Medulla oblongata (tissue), 1 donor: Measurements from ENCODE around the gene CAMSAP1.

Source experiments
- DNase-seq: peaks from one replicate; pipeline ENCODE4 v3.0.0-alpha.2; 2015; ENCODE audit errors: extremely low spot score

CAMSAP1 gene

DNA sequence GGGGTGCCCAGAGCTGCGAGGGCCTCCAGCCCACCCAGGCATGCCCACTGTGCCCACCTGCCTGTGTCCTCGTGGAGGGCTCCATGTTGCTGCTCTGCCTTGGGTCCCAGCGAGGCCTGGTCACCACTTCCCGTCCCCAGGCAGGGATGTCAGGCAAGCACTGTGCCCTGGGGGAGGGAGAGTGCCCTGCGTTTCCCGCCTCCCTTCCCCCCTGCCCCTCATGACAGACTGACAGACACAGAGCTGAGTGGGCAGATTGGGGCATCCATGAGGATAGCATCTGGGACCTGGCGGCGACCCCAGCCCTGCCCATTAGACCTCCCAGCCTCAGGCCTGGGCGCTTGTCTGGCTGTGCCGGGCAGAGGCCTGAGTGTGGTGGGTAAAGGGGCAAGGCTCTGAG lies 148.5 kb downstream of the CAMSAP1 start:
- DNase-seq: no peak
